Type B pancreatic cell (in vitro differentiated cells): ENCODE results near the gene MRPL52. TPM values are rescaled to one million over a fixed set of nuclear protein-coding genes. Genes with fewer than 3 reads are reported as not detected.

ENCODE experiments used
- DNase-seq: peaks from one replicate; pipeline ENCODE4 v3.0.0; 2021; ENCODE audit warnings: mixed read lengths; ENCODE audit not compliant: unreplicated experiment; ENCODE audit errors: extremely low spot score
- H3K27ac Mint-ChIP-seq: 2 replicates; pipeline ENCODE4 v1.8.0; 2021; ENCODE audit warnings: mild to moderate bottlenecking, mixed read lengths
- H3K27me3 Mint-ChIP-seq: 2 replicates; pipeline ENCODE4 v1.8.0; 2021; ENCODE audit warnings: mixed read lengths
- H3K36me3 Mint-ChIP-seq: 2 replicates; pipeline ENCODE4 v1.8.0; 2021; ENCODE audit warnings: mixed read lengths
- H3K4me1 Mint-ChIP-seq: one replicate; pipeline ENCODE4 v1.8.0; 2021; ENCODE audit warnings: mixed read lengths; ENCODE audit not compliant: unreplicated experiment
- H3K4me3 Mint-ChIP-seq: 2 replicates; pipeline ENCODE4 v1.8.0; 2021; ENCODE audit warnings: mild to moderate bottlenecking, mixed read lengths
- H3K9me3 Mint-ChIP-seq: 2 replicates; pipeline ENCODE4 v1.8.0; 2021; ENCODE audit warnings: mixed read lengths
- total RNA-seq: library from RNA; stranded (reverse); gene quantifications from 2 replicates; pipeline ENCODE4 v1.2.1, GENCODE V29; 2021; ENCODE audit warnings: low replicate concordance
- TF ChIP-seq, protein P1 (sequence below): fragments of 200-600 bp; sonication (generic); conservative IDR thresholded peaks from 2 replicates; pipeline ENCODE4 v1.5.0; 2021; ENCODE audit warnings: antibody characterized with exemption, mild to moderate bottlenecking

The MRPL52 gene
- total RNA-seq, 1 donor from 2014 or later: 96.6 TPM

- peaks cover 23% of the 10 kb centered on the region for H3K4me1 Mint-ChIP-seq
- TF ChIP-seq, protein P1, sequence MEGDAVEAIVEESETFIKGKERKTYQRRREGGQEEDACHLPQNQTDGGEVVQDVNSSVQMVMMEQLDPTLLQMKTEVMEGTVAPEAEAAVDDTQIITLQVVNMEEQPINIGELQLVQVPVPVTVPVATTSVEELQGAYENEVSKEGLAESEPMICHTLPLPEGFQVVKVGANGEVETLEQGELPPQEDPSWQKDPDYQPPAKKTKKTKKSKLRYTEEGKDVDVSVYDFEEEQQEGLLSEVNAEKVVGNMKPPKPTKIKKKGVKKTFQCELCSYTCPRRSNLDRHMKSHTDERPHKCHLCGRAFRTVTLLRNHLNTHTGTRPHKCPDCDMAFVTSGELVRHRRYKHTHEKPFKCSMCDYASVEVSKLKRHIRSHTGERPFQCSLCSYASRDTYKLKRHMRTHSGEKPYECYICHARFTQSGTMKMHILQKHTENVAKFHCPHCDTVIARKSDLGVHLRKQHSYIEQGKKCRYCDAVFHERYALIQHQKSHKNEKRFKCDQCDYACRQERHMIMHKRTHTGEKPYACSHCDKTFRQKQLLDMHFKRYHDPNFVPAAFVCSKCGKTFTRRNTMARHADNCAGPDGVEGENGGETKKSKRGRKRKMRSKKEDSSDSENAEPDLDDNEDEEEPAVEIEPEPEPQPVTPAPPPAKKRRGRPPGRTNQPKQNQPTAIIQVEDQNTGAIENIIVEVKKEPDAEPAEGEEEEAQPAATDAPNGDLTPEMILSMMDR: no peak
- peaks cover 3% of the 10 kb centered on the region for H3K27me3 Mint-ChIP-seq
- H3K4me3 Mint-ChIP-seq: peak overlapping the region; percentile 95
- H3K27ac Mint-ChIP-seq: peak overlapping the region; percentile 93
- no peaks in the 10 kb centered on the region for H3K9me3 Mint-ChIP-seq
- no peak for DNase-seq
- peaks cover 3% of the 10 kb centered on the region for H3K36me3 Mint-ChIP-seq
Measured at GRCh38 chr14:22830443-22831010, 840 bp downstream of the MRPL52 start.

GRCh38 chr14:22835505-22835904 is 5.8 kb downstream of the MRPL52 start:
- no peaks in the 10 kb centered on the region for H3K27me3 Mint-ChIP-seq
- H3K27ac Mint-ChIP-seq: peak overlapping the region; percentile 97
- H3K36me3 Mint-ChIP-seq: peaks cover 3% of the 10 kb centered on the region
- H3K4me3 Mint-ChIP-seq: peak overlapping the region; percentile 100
- no peaks in the 10 kb centered on the region for H3K9me3 Mint-ChIP-seq
- DNase-seq: no peak
- TF ChIP-seq, protein P1: no peak
- peaks cover 22% of the 10 kb centered on the region for H3K4me1 Mint-ChIP-seq

DNA sequence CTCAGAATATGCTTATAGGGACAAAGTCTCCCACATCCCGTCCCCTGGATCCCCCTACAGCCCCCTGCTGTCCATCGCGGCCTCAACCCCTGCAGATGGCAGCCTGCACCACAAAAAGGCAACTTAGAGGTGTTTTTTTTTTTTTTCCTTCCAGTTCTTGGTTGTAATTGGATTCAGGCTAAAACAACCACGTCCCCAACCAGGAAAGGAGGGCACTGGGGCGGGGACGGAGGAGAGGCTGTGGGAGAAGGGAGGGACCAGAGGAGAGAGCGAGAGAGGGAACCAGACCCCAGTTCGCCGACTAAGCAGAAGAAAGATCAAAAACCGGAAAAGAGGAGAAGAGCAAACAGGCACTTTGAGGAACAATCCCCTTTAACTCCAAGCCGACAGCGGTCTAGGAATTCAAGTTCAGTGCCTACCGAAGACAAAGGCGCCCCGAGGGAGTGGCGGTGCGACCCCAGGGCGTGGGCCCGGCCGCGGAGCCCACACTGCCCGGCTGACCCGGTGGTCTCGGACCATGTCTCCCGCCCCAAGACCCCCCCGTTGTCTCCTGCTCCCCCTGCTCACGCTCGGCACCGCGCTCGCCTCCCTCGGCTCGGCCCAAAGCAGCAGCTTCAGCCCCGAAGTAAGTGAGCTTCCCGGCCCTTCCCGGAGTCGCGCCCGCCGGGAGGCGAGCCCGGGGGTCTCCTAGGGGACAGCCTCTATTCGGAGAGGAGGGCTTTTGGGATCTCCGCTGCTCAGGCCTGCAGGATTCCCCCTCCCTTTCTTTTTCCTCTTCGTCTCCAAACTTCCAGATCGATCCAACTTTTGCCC is 6.8 kb downstream of the MRPL52 start, which contains the start of gene MMP14:
TSS of gene MMP14 (plus strand) at position 285 of the 813 bp plus-strand sequence. CDS start at position 518, 233 bp downstream.
- H3K4me1 Mint-ChIP-seq: peaks cover 19% of the 10 kb centered on the region
- TF ChIP-seq, protein P1: peak; percentile 60

DNA sequence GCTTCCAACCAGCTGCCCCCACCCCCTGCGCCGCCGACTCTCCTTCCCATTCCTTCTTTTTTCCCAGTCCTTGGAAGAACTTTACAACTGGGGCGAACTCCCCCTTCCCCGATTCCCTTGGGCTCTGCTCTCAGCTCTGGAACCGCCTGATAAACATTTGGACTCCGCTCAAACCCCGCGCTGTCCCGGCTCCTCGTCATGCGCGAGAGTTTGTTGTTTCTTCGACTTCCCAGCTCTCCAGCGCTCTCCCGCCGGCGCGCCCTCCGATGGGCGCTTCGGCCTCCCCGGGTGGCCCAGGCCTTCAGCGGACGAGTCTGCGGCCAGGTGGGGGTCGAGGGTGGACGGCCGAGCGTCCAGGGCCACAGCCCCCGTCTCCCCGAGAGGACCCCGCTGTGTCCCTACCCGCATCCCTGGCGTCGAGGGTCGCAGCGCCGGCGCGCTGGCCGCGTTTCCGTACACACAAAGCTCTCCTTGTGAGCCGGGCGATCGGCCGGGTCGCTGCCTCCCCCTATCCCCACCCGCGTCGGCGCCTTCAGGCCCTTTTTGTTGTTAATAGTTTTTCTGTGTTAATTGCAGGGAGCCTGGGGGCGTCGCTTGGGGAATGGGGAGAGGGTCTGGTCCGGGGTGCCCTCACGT is 7.5 kb downstream of the MRPL52 start:
- H3K27ac Mint-ChIP-seq: peak overlapping the region; percentile 97
- no peak for DNase-seq
- no peaks in the 10 kb centered on the region for H3K27me3 Mint-ChIP-seq

More for the DNA sequence above, 6.8 kb downstream of the MRPL52 start, which contains the start of gene MMP14:
- peak within 1 kb of the TSS; percentile 97 for H3K27ac Mint-ChIP-seq
- no peak for DNase-seq
- H3K27me3 Mint-ChIP-seq: no peaks in the 10 kb centered on the region
- H3K4me3 Mint-ChIP-seq: peak within 1 kb of the TSS; percentile 100
- no peaks in the 10 kb centered on the region for H3K9me3 Mint-ChIP-seq
- H3K36me3 Mint-ChIP-seq: peaks cover 4% of the 10 kb centered on the region

More for the DNA sequence above, 7.5 kb downstream of the MRPL52 start:
- Mint-ChIP-seq H3K4me1 (peaks cover 19% of the 10 kb centered on the region), H3K36me3 (peaks cover 8% of the 10 kb centered on the region), H3K4me3 (peak overlapping the region; percentile 100), H3K9me3 (no peaks in the 10 kb centered on the region)
- TF ChIP-seq, protein P1: no peak
